HG03175 (cell line): ENCODE results near the gene EML6.

Experiments
- ATAC-seq: cut with Tn5 transposase; IDR thresholded peaks from one replicate; pipeline ENCODE4 v1.9.1; 2021; ENCODE audit warnings: mild to moderate bottlenecking, moderate library complexity; ENCODE audit not compliant: unreplicated experiment

Gene EML6

GRCh38 chr2:54957321-54957999 is 234.0 kb downstream of the EML6 start:
- ATAC-seq, result no peak

DNA sequence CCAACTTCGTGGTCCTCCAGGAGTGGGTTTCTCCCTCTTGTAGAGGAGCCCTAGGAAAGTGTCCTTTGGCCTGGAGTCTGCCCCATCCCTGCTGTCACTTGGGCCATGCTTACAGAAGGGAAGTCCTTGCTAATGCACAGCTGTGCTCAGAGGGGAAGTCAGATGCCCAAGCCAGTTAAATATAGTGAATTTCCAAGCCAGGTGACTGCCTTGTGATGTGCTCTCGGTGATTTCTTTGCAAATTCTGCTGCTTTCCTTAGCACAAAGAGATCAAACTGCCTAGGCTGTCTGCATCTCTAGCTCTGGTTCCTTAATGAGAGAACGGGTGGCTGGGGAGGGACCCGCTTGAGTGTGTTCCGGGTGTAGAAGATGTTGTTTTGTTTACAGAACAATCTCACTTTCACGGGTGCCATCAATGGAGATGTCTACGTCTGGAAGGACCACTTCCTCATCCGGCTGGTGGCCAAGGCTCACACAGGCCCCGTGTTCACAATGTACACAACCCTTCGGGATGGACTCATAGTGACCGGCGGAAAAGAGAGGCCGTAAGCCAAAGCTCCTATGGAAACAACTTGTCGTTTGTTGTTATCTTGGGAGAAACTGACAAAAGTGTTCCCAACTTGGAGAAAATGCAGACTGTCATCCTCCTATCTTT is 235.4 kb downstream of the EML6 start:
- ATAC-seq, result no peak

- ATAC-seq, result no peak
Observed at GRCh38 chr2:54960164-54960563, 236.7 kb downstream of the EML6 start.

GRCh38 chr2:54962511-54962910 is 239.0 kb downstream of the EML6 start:
- ATAC-seq, result no peak

GRCh38 chr2:54962935-54963440 is 239.5 kb downstream of the EML6 start:
- ATAC-seq, result no peak

DNA sequence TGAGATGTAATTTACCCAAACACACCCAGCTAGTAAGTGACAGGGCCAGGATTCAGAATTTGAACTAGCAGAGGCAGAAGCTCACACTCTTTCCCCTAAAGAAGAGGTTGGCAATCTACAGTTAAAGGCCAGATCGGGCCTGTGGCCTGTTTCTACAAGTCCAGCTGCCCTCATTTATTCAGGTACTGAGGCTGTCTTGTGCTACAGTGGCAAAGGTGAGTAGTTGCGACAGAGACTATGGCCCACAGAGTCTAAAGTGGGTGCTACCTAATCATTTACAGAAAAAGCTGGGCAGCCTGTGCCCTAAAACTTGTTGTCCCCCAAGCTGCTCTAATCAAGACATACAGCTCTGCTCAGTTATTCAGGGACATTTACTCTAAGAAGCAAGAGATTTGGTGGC is 240.0 kb downstream of the EML6 start:
- ATAC-seq, result no peak

DNA sequence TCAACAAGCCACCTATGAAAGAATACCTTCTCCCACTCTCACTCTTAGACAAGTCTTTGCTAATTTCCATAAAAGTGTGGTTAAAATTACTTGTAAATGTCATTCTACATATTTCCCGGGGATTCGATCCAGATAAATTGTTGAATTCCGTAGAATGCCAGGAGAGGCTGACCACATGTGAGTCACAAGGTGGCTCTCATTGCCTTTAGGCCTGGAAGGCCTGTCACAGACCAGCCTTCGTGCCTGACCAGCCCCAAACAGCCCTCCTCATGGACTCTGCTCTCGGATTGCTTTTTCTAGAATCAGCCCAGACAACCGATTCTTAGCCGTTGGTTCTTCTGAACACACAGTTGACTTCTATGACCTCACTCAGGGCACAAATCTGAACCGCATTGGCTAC is 240.8 kb downstream of the EML6 start:
- ATAC-seq, result no peak

DNA sequence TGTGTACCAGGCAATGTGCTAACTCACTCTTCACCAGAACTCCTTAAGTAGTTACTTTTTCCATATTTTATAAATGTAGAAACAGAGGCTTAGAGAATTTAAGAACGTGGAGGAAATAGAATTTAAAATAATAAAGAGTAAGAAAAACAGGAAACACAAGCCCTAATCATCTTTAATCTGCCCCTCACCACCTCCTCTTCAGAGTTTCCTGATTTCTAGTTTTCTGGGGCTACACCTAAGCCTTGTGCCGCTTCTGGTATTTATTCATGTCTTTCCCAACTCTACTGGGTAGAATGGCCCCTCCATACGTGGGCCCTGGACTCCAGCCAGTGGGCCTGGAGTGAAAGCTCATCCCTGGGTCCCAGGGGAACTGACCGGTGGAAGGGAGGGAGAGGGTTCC is 241.4 kb downstream of the EML6 start:
- no peak for ATAC-seq

- ATAC-seq, result no peak
Observed at GRCh38 chr2:54965425-54965824, 242.0 kb downstream of the EML6 start.

DNA sequence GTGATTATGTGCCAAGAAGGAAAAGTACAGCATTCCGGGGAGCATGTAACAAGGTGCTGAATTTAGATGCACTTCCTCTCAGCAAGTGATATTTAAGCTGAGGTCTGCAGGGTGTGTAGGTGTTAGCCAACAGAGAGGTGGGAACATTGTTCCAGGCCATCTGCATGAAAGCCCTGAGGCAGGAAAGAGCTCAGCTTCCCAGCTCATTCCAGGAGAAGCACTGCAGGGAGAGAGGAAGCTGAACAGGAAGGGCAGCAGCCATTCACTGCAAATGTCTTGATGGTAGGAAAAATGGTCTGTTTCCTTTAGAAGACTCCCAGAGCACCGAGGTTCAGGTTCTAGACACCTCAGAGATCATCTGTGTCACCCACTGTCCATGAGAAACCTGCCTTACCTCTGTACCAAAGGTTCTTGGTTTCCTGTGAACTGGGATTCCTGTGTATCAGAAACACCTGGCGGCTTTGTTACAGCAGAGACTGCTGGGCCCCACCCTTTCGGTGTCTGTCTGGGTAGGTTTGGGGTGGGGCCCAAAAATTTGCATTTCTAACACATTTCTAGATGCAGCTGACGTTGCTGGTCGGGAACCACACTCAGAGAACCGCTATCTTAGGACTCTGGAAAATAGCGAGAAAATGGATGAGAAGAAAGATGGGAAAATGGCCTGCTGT is 242.8 kb downstream of the EML6 start:
- no peak for ATAC-seq

DNA sequence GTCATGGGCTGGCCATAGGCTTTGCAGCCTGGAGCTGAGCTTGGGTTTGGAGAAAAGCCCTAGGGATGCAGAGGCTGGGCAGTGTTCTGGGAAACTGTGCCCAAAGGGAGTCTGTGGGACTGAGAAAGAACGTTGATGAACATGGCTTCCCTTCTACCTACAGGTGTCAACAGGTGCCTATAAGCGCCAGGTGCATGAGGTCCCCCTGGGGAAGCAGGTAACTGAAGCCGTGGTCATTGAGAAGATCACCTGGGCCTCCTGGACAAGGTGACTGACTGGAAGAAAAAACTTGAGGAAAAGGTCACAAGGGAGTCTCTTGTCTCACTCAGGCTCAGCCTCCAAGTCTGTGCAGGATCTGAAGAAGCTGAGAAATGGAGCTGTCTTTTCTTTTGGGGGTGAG is 243.4 kb downstream of the EML6 start:
- ATAC-seq, result no peak

DNA sequence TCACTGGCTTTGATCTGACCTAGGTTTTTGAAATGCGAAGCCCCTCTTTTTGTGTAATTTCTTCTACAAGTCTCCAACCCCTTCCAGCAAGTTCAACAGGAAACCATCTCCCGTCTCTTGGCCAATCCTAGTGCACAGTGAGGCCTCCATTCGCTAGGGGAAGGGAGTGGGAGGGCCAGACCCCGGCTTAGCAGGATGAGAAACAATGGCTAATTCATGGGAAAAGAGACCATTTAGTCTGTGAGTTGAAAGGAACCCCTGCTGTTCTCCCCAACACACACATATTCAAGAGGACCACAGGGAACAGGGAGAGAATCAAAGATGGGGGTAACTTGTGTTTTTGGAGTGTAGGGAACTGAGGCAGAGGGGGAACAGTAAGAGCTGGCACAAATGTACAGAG is 243.8 kb downstream of the EML6 start:
- no peak for ATAC-seq

- ATAC-seq, result no peak
Observed at GRCh38 chr2:54967759-54968365, 244.4 kb downstream of the EML6 start.

GRCh38 chr2:54968561-54969218 is 245.2 kb downstream of the EML6 start:
- no peak for ATAC-seq

- no peak for ATAC-seq
Observed at GRCh38 chr2:54969295-54969939, 246.0 kb downstream of the EML6 start.

- no peak for ATAC-seq
Observed at GRCh38 chr2:54969940-54970338, 246.5 kb downstream of the EML6 start.

DNA sequence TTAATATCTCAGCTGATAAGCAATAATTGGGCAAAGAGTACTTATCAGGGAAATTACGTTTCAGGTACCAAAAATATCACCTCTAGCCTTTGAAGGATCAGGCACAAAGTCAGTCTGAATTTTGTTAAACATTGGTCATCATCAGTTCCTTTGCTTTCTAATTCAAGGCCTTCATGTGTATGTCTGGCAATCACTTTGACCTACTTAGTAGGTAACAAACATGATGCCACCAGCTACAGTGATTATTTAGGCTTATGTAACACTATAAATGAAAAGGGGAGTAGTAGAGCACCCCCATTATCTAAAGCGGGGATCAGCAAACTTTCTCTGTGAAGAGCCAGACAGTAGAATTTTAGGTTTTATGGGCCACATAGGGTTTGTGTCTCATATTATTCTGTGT is 251.7 kb downstream of the EML6 start:
- no peak for ATAC-seq

GRCh38 chr2:54975598-54976492 is 252.4 kb downstream of the EML6 start:
- ATAC-seq, result no peak

DNA sequence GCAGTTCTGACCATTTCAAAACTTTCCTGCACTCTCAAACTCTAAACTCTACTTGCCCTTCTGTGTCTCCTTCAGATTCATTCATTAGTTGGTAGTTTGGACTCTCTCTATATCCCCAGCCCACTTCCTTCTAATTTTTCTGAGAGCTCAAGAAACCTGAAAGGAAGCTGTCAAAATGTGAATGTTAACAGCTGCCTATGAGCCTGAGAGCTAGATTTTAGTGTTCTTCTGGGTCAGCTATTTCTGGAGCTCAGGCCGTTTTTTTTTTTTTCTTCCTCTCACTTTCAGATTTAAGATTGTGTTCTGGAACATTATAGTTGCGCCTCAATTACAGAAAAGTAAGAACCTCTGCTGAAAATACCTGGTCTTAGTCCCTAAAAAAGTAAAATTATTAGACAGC is 253.7 kb downstream of the EML6 start:
- peak; percentile 88 for ATAC-seq
